H7 (cell line): Measurements from ENCODE around the gene ONECUT3. TPM values are rescaled to one million over a fixed set of nuclear protein-coding genes. Genes with fewer than 3 reads are reported as not detected.
"Not testable (repeated sequence)": the region's sequence is repeated elsewhere in the genome, so short reads cannot be mapped to it uniquely, and the experiment has no call there.

Experiments
- DNase-seq: peaks from one replicate; pipeline ENCODE4 v3.0.0; 2012
- H3K27me3 ChIP-seq: 2 replicates; pipeline ENCODE4 v1.6.0; 2011; ENCODE audit warnings: mild to moderate bottlenecking, low read length; ENCODE audit not compliant: control insufficient read depth, insufficient read depth
- H3K36me3 ChIP-seq: replicated peaks from 2 replicates; pipeline ENCODE4 v1.5.1; 2011; ENCODE audit warnings: low read length; ENCODE audit not compliant: control insufficient read depth, insufficient read depth
- H3K4me3 ChIP-seq: 2 replicates; pipeline ENCODE4 v1.5.1; 2011; ENCODE audit warnings: low read depth, mild to moderate bottlenecking, control low read depth, low read length, moderate library complexity; ENCODE audit not compliant: insufficient read depth
- total RNA-seq: library from RNA; depleted of rRNA; stranded (reverse); fragments of >200 nt; shearing (Covaris generic); gene quantifications from 2 replicates; pipeline ENCODE4 v1.2.3, GENCODE V29; 2014

ONECUT3 gene
- total RNA-seq, 1 experiment from 2014 or later = not detected

GRCh38 chr19:1756705-1757465, 3.6 kb downstream of the ONECUT3 start:
- H3K4me3 ChIP-seq = no peak overlapping the region
- peak; percentile 70 for DNase-seq
- peaks cover 97% of the 10 kb centered on the region for H3K27me3 ChIP-seq
- no peaks in the 10 kb centered on the region for H3K36me3 ChIP-seq

GRCh38 chr19:1757468-1758230, 4.3 kb downstream of the ONECUT3 start:
- DNase-seq = peak; percentile 82
- H3K4me3 ChIP-seq = no peak overlapping the region

GRCh38 chr19:1758231-1758577, 4.9 kb downstream of the ONECUT3 start:
- DNase-seq = no peak
- Histone ChIP-seq H3K36me3 (no peaks in the 10 kb centered on the region), H3K27me3 (peaks cover 97% of the 10 kb centered on the region), H3K4me3 (no peak overlapping the region)

More at GRCh38 chr19:1757468-1758230, 4.3 kb downstream of the ONECUT3 start:
- Histone ChIP-seq H3K27me3 (peaks cover 97% of the 10 kb centered on the region), H3K36me3 (no peaks in the 10 kb centered on the region)

- peak; percentile 66 for DNase-seq
Observed at GRCh38 chr19:1758959-1759903, 5.9 kb downstream of the ONECUT3 start.

GRCh38 chr19:1760020-1760419, 6.7 kb downstream of the ONECUT3 start:
- Histone ChIP-seq H3K4me3 (no peak overlapping the region), H3K27me3 (peaks cover 100% of the 10 kb centered on the region), H3K36me3 (no peaks in the 10 kb centered on the region)
- DNase-seq = peak; percentile 83

More at GRCh38 chr19:1758959-1759903, 5.9 kb downstream of the ONECUT3 start:
- Histone ChIP-seq H3K4me3 (no peak overlapping the region), H3K27me3 (peaks cover 99% of the 10 kb centered on the region), H3K36me3 (no peaks in the 10 kb centered on the region)

GRCh38 chr19:1760786-1761527, 7.7 kb downstream of the ONECUT3 start:
- not testable (repeated sequence) for H3K4me3 ChIP-seq, H3K36me3 ChIP-seq, DNase-seq
- peaks cover 100% of the 10 kb centered on the region for H3K27me3 ChIP-seq

GRCh38 chr19:1761528-1762242, 8.4 kb downstream of the ONECUT3 start:
- Histone ChIP-seq H3K4me3 (no peak overlapping the region), H3K27me3 (peaks cover 100% of the 10 kb centered on the region), H3K36me3 (no peaks in the 10 kb centered on the region)
- peak; percentile 69 for DNase-seq

- no peak overlapping the region for H3K4me3 ChIP-seq
- DNase-seq = peak; percentile 77
- H3K36me3 ChIP-seq = no peaks in the 10 kb centered on the region
- H3K27me3 ChIP-seq = peaks cover 99% of the 10 kb centered on the region
Observed at GRCh38 chr19:1762243-1763117, 9.2 kb downstream of the ONECUT3 start.

GRCh38 chr19:1763648-1764639, 10.6 kb downstream of the ONECUT3 start:
- Histone ChIP-seq H3K27me3 (peaks cover 98% of the 10 kb centered on the region), H3K4me3 (no peak overlapping the region), H3K36me3 (no peaks in the 10 kb centered on the region)
- DNase-seq = peak; percentile 65

GRCh38 chr19:1764729-1765128, 11.4 kb downstream of the ONECUT3 start:
- Histone ChIP-seq H3K27me3 (peaks cover 95% of the 10 kb centered on the region), H3K36me3 (no peaks in the 10 kb centered on the region), H3K4me3 (no peak overlapping the region)
- peak; percentile 66 for DNase-seq

- H3K36me3 ChIP-seq = no peaks in the 10 kb centered on the region
- no peak overlapping the region for H3K4me3 ChIP-seq
- peaks cover 92% of the 10 kb centered on the region for H3K27me3 ChIP-seq
- DNase-seq = peak; percentile 61
Observed at GRCh38 chr19:1765232-1765903, 12.1 kb downstream of the ONECUT3 start.
